ENCODE measurements around the gene ADAM21. TPM values are rescaled to one million over a fixed set of nuclear protein-coding genes. Genes with fewer than 3 reads are reported as not detected.
"Not testable (repeated sequence)": the region's sequence is repeated elsewhere in the genome, so short reads cannot be mapped to it uniquely, and the experiment has no call there.

ADAM21 gene
- total RNA-seq, 1 donor: 0.18 TPM

GRCh38 chr14:70422538-70422937, 29.4 kb upstream of the ADAM21 start:
- no peak overlapping the region for H3K4me3 ChIP-seq (ENCODE audit: low read depth, low read length)
- no peak for TF ChIP-seq CTCF (IDR thresholded peaks at IDR 0.05; ENCODE audit: insufficient read depth, low read length)
- DNase-seq (ENCODE audit: low read depth): no peak

- DNase-seq (ENCODE audit: low read depth): no peak
- no peak overlapping the region for H3K4me3 ChIP-seq (ENCODE audit: low read depth, low read length)
- TF ChIP-seq CTCF (IDR thresholded peaks at IDR 0.05; ENCODE audit: insufficient read depth, low read length): no peak
Observed at GRCh38 chr14:70425354-70425753, 26.6 kb upstream of the ADAM21 start.

- DNase-seq (ENCODE audit: low read depth): not testable (repeated sequence)
Observed at GRCh38 chr14:70426555-70426954, 25.4 kb upstream of the ADAM21 start.

GRCh38 chr14:70436867-70437266, 15.1 kb upstream of the ADAM21 start:
- H3K4me3 ChIP-seq (ENCODE audit: low read depth, low read length): no peak overlapping the region
- no peak for TF ChIP-seq CTCF (IDR thresholded peaks at IDR 0.05; ENCODE audit: insufficient read depth, low read length)
- no peak for DNase-seq (ENCODE audit: low read depth)

More at GRCh38 chr14:70426555-70426954, 25.4 kb upstream of the ADAM21 start:
- H3K4me3 ChIP-seq (ENCODE audit: low read depth, low read length): not testable (repeated sequence)

- no peak for DNase-seq (ENCODE audit: low read depth)
- no peak for TF ChIP-seq CTCF (IDR thresholded peaks at IDR 0.05; ENCODE audit: insufficient read depth, low read length)
- no peak overlapping the region for H3K4me3 ChIP-seq (ENCODE audit: low read depth, low read length)
Observed at GRCh38 chr14:70441641-70442040, 10.3 kb upstream of the ADAM21 start.

GRCh38 chr14:70442750-70443149, 9.2 kb upstream of the ADAM21 start:
- no peak for DNase-seq (ENCODE audit: low read depth)
- no peak overlapping the region for H3K4me3 ChIP-seq (ENCODE audit: low read depth, low read length)
- TF ChIP-seq CTCF (IDR thresholded peaks at IDR 0.05; ENCODE audit: insufficient read depth, low read length): no peak

GRCh38 chr14:70448633-70449340, 3.2 kb upstream of the ADAM21 start:
- H3K4me3 ChIP-seq (ENCODE audit: low read depth, low read length): no peak overlapping the region
- DNase-seq (ENCODE audit: low read depth): peak; percentile 10
- no peak for TF ChIP-seq CTCF (IDR thresholded peaks at IDR 0.05; ENCODE audit: insufficient read depth, low read length)

All from fibroblast of the aortic adventitia (primary cell).